Heart left ventricle (tissue), 16 donors: ENCODE measurements around the gene OSBPL10. TPM values are rescaled to one million over a fixed set of nuclear protein-coding genes. Genes with fewer than 3 reads are reported as not detected.

Experiments used
- ATAC-seq, 4 donors: fragments of 200-7000 bp; cut with Tn5 transposase; one replicate each; pipeline ENCODE4 v1.9.1; 2020 to 2022; ENCODE audit warnings: moderate library complexity in 4 of 4, mild to moderate bottlenecking in 3 of 4, moderate number of reproducible peaks in 1 of 4
- DNase-seq, 5 donors: peaks; one replicate each; pipeline ENCODE4 v3.0.0-alpha.2; 2020
- H3K27ac ChIP-seq, 12 donors: fragments of 200-600 bp; sonication (generic) in 4 of 12; one replicate each; pipeline versions ENCODE4 v1.5.0 to v1.8.0; 2016 to 2022; ENCODE audit warnings: mild to moderate bottlenecking in 2 of 12
- H3K27me3 ChIP-seq, 9 donors: fragments of 200-600 bp; sonication (generic) in 2 of 9; one replicate each; pipeline versions ENCODE4 v1.5.1 to v1.8.0; 2016 to 2022; ENCODE audit warnings: mild to moderate bottlenecking in 3 of 9
- H3K36me3 ChIP-seq, 9 donors: fragments of 200-600 bp; sonication (generic) in 2 of 9; one replicate each; pipeline versions ENCODE4 v1.5.0 to v1.8.0; 2018 to 2022; ENCODE audit warnings: mild to moderate bottlenecking in 2 of 9
- H3K4me1 ChIP-seq, 12 donors: fragments of 200-600 bp; sonication (generic) in 4 of 12; one replicate each; pipeline versions ENCODE4 v1.5.0 to v1.8.0; 2016 to 2022; ENCODE audit warnings: mild to moderate bottlenecking in 3 of 12
- H3K4me3 ChIP-seq, 12 donors: fragments of 200-600 bp; sonication (generic) in 4 of 12; one replicate each; pipeline versions ENCODE4 v1.5.0 to v1.8.0; 2017 to 2022; ENCODE audit warnings: mild to moderate bottlenecking in 9 of 12, moderate library complexity in 4 of 12
- H3K9me3 ChIP-seq, 12 donors: fragments of 200-600 bp; sonication (generic) in 4 of 12; one replicate each; pipeline versions ENCODE4 v1.5.0 to v1.8.0; 2016 to 2022; ENCODE audit warnings: mild to moderate bottlenecking in 1 of 12
- POLR2A ChIP-seq, 2 donors: fragments of 450-650 bp; IDR thresholded peaks; one replicate each; pipeline ENCODE4 v1.6.1; 2017; ENCODE audit warnings: antibody characterized with exemption in 2 of 2, mild to moderate bottlenecking in 2 of 2, moderate library complexity in 2 of 2
- WGBS, 4 donors: extraction: QIAGEN DNeasy Blood & Tissue Kit in 2 of 4; methylation state at CpG; one replicate each; pipeline versions ENCODE4 v1.1.5 to v1.1.7; 2013 to 2018; 5-methylcytosine and 5-hydroxymethylcytosine counted together
- intact Hi-C, 10 donors: fragments of 100-400 bp; cut with DNase I; formaldehyde crosslinking; loops; one replicate each; pipeline versions ENCODE4 v1.11.1 to v1.14.2; 2022
- polyA plus RNA-seq, 2 donors: library from polyadenylated mRNA; stranded (reverse); fragments of 200-250 nt; gene quantifications; one replicate each; pipeline ENCODE4 v1.2.3, GENCODE V29; 2013
- total RNA-seq, 9 donors: library from RNA; depleted of rRNA in 2 of 9; stranded (reverse); fragments of >200 nt in 2 of 9; fragmentation: NEBNext Ultra II Directional in 3 of 9; extraction: Animal tissue kit (Norgen Biotek cat#: 25700) in 3 of 9; gene quantifications; one replicate each; pipeline versions ENCODE4 v1.1.0 to v1.2.4, GENCODE V29; 2016 to 2023
- TF ChIP-seq, protein P1 (sequence below), 12 donors: fragments of 200-600 bp; sonication (generic) in 4 of 12; IDR thresholded peaks; one replicate each; pipeline versions ENCODE4 v1.5.0 to v1.8.0; 2018 to 2022; ENCODE audit warnings: antibody characterized with exemption in 12 of 12, mild to moderate bottlenecking in 5 of 12
- donor health status: ischemic (EF 13 %, LVEDD 7.1; RV severe dilation, severe dysfunction).
- donor health status: healthy with polysubstance abuse.
- donor health status: DM: no; HTN: yes; CAD: no.
- donor health status: DM: no; HTN: no; CAD: no.
- donor health status: ischemic (EF 25% LVEDD 6.9; RV normal size, moderate dysfunction).
- donor health status: ischemic (EF 25% LVEDD 5.7; RV mildly dilated, moderate dysfunction).
- donor health status: healthy.
- donor health status: DM: yes; HTN: yes; CAD: no.
- donor health status: ischemic (EF 35%, LVEDD 5.7; RV mildly dilated, moderate dysfunction).
- donor health status: nonischemic (EF 11% LVEDD 7.7; RV severe dilation, severe dysfunction).
- donor health status: DM: yes; HTN: yes; CAD: no.
- donor health status: PGD.
- donor health status: ischemic (EF 29% LVEDD 5.4; RV normal size, mild dysfunction).
- donor health status: nonischemic (EF 23%, LVEDD 6.1; RV moderate dilation, normal function).

Gene OSBPL10
- total and polyA plus RNA-seq, 11 donors = 1.3 to 12.7 (median 3.9) TPM

DNA sequence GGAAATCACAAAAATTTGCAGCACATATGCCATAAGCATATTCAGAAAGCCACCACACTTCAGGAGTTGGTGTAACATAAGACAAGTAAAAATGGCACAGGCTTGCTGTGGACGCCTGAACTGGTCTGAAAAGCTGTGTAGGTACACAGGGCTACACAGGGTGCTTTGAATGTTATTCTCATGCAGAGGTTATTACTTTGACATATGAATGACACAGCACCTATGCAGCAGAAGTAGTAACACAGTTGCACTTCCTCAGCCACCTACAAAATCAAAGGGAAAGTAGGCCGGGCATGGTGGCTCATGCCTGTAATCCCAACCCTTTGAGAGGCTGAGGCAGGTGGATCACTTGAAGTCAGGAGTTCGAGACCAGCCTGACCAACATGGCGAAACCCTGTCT lies 54.5 kb downstream of the OSBPL10 start:
- Histone ChIP-seq H3K36me3 (no peaks in the 10 kb centered on the region), H3K27ac (no peak overlapping the region), H3K9me3 (peaks cover 0 to under 1% (median 0%) of the 10 kb centered on the region in 12 donors), H3K4me3 (no peak overlapping the region), H3K4me1 (no peaks in the 10 kb centered on the region), H3K27me3 (no peaks in the 10 kb centered on the region)
- TF ChIP-seq POLR2A (IDR thresholded peaks at IDR 0.05) = no peak
- TF ChIP-seq, protein P1, sequence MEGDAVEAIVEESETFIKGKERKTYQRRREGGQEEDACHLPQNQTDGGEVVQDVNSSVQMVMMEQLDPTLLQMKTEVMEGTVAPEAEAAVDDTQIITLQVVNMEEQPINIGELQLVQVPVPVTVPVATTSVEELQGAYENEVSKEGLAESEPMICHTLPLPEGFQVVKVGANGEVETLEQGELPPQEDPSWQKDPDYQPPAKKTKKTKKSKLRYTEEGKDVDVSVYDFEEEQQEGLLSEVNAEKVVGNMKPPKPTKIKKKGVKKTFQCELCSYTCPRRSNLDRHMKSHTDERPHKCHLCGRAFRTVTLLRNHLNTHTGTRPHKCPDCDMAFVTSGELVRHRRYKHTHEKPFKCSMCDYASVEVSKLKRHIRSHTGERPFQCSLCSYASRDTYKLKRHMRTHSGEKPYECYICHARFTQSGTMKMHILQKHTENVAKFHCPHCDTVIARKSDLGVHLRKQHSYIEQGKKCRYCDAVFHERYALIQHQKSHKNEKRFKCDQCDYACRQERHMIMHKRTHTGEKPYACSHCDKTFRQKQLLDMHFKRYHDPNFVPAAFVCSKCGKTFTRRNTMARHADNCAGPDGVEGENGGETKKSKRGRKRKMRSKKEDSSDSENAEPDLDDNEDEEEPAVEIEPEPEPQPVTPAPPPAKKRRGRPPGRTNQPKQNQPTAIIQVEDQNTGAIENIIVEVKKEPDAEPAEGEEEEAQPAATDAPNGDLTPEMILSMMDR (IDR thresholded peaks at IDR 0.05) = no peak
- intact Hi-C loops = no loop called here
- WGBS, 4 donors = 93 to 99% (median 95%) methylated on average over 4 of the region's 4 CpGs
- no peak for DNase-seq
- no peak for ATAC-seq

DNA sequence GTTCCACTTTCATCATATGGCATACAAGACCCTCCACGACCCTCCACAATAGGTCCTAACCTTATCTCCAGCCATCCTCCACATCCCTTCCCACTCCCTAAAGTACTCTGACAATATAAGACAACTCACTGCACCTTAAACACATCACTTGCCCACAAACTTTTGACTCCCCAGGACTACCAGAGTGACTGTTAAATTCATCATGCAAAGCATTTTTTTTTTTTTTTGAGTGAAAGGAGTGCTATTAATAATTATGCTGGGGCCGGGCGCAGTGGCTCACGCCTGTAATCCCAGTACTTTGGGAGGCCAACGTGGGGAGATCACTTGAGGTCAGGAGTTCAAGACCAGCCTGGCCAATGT lies 55.8 kb downstream of the OSBPL10 start:
- Histone ChIP-seq H3K27ac (no peak overlapping the region), H3K4me3 (no peak overlapping the region), H3K4me1 (no peaks in the 10 kb centered on the region), H3K27me3 (no peaks in the 10 kb centered on the region), H3K9me3 (peaks cover 0 to 10% (median 5%) of the 10 kb centered on the region in 12 donors), H3K36me3 (no peaks in the 10 kb centered on the region)
- DNase-seq (no peak), ATAC-seq (no peak)
- TF ChIP-seq, protein P1 (IDR thresholded peaks at IDR 0.05) = no peak
- no peak for TF ChIP-seq POLR2A (IDR thresholded peaks at IDR 0.05)
- 81 to 90% (median 82%) methylated on average over 5 of the region's 5 CpGs for WGBS, 4 donors
- intact Hi-C loops = no loop called here

DNA sequence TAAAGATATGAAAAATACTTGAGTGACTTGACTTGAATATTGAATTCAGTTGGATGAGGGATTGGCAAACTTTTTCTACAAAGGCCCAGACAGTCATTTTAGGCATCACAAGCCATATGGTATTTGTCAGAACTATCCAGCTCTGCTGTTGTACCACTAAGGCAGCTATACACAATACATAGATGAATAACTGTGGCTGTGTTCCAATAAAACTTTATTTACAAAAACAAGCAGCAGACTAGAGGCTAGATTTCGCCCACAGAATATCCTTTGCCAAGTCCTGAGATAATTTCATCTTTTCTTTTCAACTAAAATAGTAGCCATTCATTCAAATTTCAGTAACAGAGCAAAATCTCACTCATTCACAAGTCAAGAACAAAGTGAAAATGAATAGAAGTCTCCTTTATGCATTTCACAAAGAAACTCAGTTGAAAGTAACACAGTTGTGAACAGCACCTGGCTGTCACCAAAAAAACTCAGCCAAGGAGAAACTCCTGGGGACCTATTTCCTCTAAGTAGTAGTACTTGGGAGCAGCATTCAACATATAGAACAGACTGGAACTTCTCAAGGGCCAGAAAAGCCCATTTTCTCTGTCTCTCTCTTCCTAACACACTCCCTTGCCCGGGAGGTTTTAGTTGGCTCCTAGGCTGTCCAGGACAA lies 56.3 kb downstream of the OSBPL10 start:
- no peak overlapping the region for H3K27ac ChIP-seq
- ATAC-seq (no peak), DNase-seq (no peak)
- H3K36me3 ChIP-seq = no peaks in the 10 kb centered on the region
- H3K4me1 ChIP-seq = no peaks in the 10 kb centered on the region
- TF ChIP-seq POLR2A (IDR thresholded peaks at IDR 0.05) = no peak
- TF ChIP-seq, protein P1 (IDR thresholded peaks at IDR 0.05) = no peak
- intact Hi-C loops = no loop called here
- no peak overlapping the region for H3K4me3 ChIP-seq
- no peaks in the 10 kb centered on the region for H3K27me3 ChIP-seq
- peaks cover 0 to 15% (median 9%) of the 10 kb centered on the region in 12 donors for H3K9me3 ChIP-seq
- WGBS, 4 donors = 85 to 91% (median 89%) methylated on average over 2 of the region's 2 CpGs

DNA sequence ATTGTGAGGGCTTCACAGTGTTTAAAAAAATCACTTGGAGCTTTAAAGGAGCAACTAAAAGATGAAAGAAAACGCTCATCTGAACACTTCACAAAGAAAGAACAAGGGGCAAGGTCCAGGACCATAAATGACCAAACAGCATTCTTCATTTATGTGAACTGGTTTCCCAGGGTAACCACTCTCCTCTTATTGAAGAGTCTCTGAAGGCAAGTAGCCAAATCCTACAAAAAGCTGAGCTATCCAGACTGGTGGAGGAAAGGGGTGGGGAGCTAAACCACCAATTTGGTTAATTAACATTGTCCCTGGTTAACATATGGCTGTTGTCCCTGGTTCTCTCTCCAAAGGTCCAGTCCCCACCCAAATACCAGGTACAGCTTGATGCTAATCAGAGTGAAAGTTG lies 58.1 kb downstream of the OSBPL10 start:
- peaks cover 0 to 19% (median 9%) of the 10 kb centered on the region in 12 donors for H3K9me3 ChIP-seq
- H3K27ac ChIP-seq = no peak overlapping the region
- 71 to 93% (median 80%) methylated on average over 1 of the region's 1 CpG for WGBS, 4 donors
- H3K4me3 ChIP-seq = no peak overlapping the region
- DNase-seq (no peak), ATAC-seq (no peak)
- H3K27me3 ChIP-seq = no peaks in the 10 kb centered on the region
- no peak for TF ChIP-seq POLR2A (IDR thresholded peaks at IDR 0.05)
- TF ChIP-seq, protein P1 (IDR thresholded peaks at IDR 0.05) = no peak
- peaks cover 0 to 11% (median 0%) of the 10 kb centered on the region in 12 donors for H3K4me1 ChIP-seq
- intact Hi-C loops = no loop called here
- H3K36me3 ChIP-seq = no peaks in the 10 kb centered on the region
